Gastroesophageal sphincter (tissue), 3 donors: ENCODE data around the gene GPATCH4.

ENCODE experiments used
- CTCF ChIP-seq, 4 experiments: fragments of 200-600 bp in 2 of 4; fragments of 450-650 bp in 2 of 4; sonication (generic) in 1 of 4; IDR thresholded peaks; one replicate each; pipeline ENCODE4 v1.5.1; 2017 to 2019; ENCODE audit warnings: antibody characterized with exemption in 4 of 4, mild to moderate bottlenecking in 2 of 4, moderate library complexity in 2 of 4
- EP300 ChIP-seq: sonication (generic); formaldehyde crosslinking; IDR thresholded peaks from one replicate; pipeline ENCODE4 v1.6.1; 2017; ENCODE audit warnings: antibody characterized with exemption, mild to moderate bottlenecking
- POLR2A ChIP-seq, 2 donors: fragments of 450-650 bp; IDR thresholded peaks; one replicate each; pipeline ENCODE4 v1.6.1; 2017; ENCODE audit warnings: antibody characterized with exemption in 2 of 2, mild to moderate bottlenecking in 2 of 2, moderate library complexity in 1 of 2
- POLR2AphosphoS5 ChIP-seq: sonication (generic); formaldehyde crosslinking; IDR thresholded peaks from one replicate; pipeline ENCODE4 v1.6.1; 2017; ENCODE audit warnings: antibody characterized with exemption

- TF ChIP-seq CTCF (IDR thresholded peaks at IDR 0.05) = no peak
- TF ChIP-seq POLR2AphosphoS5 = no peak
- TF ChIP-seq POLR2A (IDR thresholded peaks at IDR 0.05) = no peak
- no peak for TF ChIP-seq EP300
Measured at GRCh38 chr1:156577550-156577949, 23.7 kb downstream of the GPATCH4 start.
